ENCODE data around the gene ADSS1.

ADSS1 gene

GRCh38 chr14:104715416-104715815 is 8.6 kb upstream of the ADSS1 start:
- DNase-seq (ENCODE audit: insufficient read length, low spot score) (no peak), FAIRE-seq (no peak)
- TF ChIP-seq SPI1 (IDR thresholded peaks at IDR 0.05; ENCODE audit: low read depth, low read length) (no peak), PAX5 (IDR thresholded peaks at IDR 0.05; ENCODE audit: insufficient read depth, low read length, severe bottlenecking) (no peak), POLR2A (IDR thresholded peaks at IDR 0.05; ENCODE audit: low read depth, low read length) (no peak), POU2F2 (IDR thresholded peaks at IDR 0.05; ENCODE audit: low read depth, low read length) (no peak), POLR2AphosphoS5 (IDR thresholded peaks at IDR 0.05; ENCODE audit: low read depth, low read length) (no peak), TAF1 (IDR thresholded peaks at IDR 0.05; ENCODE audit: low read depth, low read length) (no peak)

- DNase-seq (ENCODE audit: insufficient read length, low spot score) (no peak), FAIRE-seq (no peak)
- TF ChIP-seq SPI1 (IDR thresholded peaks at IDR 0.05; ENCODE audit: low read depth, low read length) = no peak
These were observed 8.2 kb upstream of the ADSS1 start for GRCh38 chr14:104715871-104716270.

- DNase-seq (ENCODE audit: insufficient read length, low spot score) (no peak), FAIRE-seq (no peak)
- TF ChIP-seq PAX5 (IDR thresholded peaks at IDR 0.05; ENCODE audit: insufficient read depth, low read length, severe bottlenecking) (no peak), TAF1 (IDR thresholded peaks at IDR 0.05; ENCODE audit: low read depth, low read length) (no peak), POLR2AphosphoS5 (IDR thresholded peaks at IDR 0.05; ENCODE audit: low read depth, low read length) (no peak), POU2F2 (IDR thresholded peaks at IDR 0.05; ENCODE audit: low read depth, low read length) (no peak), POLR2A (IDR thresholded peaks at IDR 0.05; ENCODE audit: low read depth, low read length) (no peak), SPI1 (IDR thresholded peaks at IDR 0.05; ENCODE audit: low read depth, low read length) (no peak)
These were observed 6.9 kb upstream of the ADSS1 start for GRCh38 chr14:104717137-104717536.

GRCh38 chr14:104717646-104718045 is 6.4 kb upstream of the ADSS1 start:
- no peak for TF ChIP-seq POLR2AphosphoS5 (IDR thresholded peaks at IDR 0.05; ENCODE audit: low read depth, low read length)
- no peak for TF ChIP-seq POU2F2 (IDR thresholded peaks at IDR 0.05; ENCODE audit: low read depth, low read length)
- TF ChIP-seq POLR2A (IDR thresholded peaks at IDR 0.05; ENCODE audit: low read depth, low read length) = no peak
- FAIRE-seq (no peak), DNase-seq (ENCODE audit: insufficient read length, low spot score) (no peak)

- TF ChIP-seq POLR2AphosphoS5 (IDR thresholded peaks at IDR 0.05; ENCODE audit: low read depth, low read length) (no peak), PAX5 (IDR thresholded peaks at IDR 0.05; ENCODE audit: insufficient read depth, low read length, severe bottlenecking) (no peak), TAF1 (IDR thresholded peaks at IDR 0.05; ENCODE audit: low read depth, low read length) (no peak), POLR2A (IDR thresholded peaks at IDR 0.05; ENCODE audit: low read depth, low read length) (no peak), POU2F2 (IDR thresholded peaks at IDR 0.05; ENCODE audit: low read depth, low read length) (no peak), SPI1 (IDR thresholded peaks at IDR 0.05; ENCODE audit: low read depth, low read length) (no peak)
- FAIRE-seq (no peak), DNase-seq (ENCODE audit: insufficient read length, low spot score) (no peak)
These were observed 5.9 kb upstream of the ADSS1 start for GRCh38 chr14:104718147-104718546.

- TF ChIP-seq SPI1 (IDR thresholded peaks at IDR 0.05; ENCODE audit: low read depth, low read length) (no peak), TAF1 (IDR thresholded peaks at IDR 0.05; ENCODE audit: low read depth, low read length) (no peak), POLR2AphosphoS5 (IDR thresholded peaks at IDR 0.05; ENCODE audit: low read depth, low read length) (no peak), POLR2A (IDR thresholded peaks at IDR 0.05; ENCODE audit: low read depth, low read length) (no peak), PAX5 (IDR thresholded peaks at IDR 0.05; ENCODE audit: insufficient read depth, low read length, severe bottlenecking) (no peak), POU2F2 (IDR thresholded peaks at IDR 0.05; ENCODE audit: low read depth, low read length) (no peak)
- FAIRE-seq = no peak
- no peak for DNase-seq (ENCODE audit: insufficient read length, low spot score)
These were observed 5.2 kb upstream of the ADSS1 start for GRCh38 chr14:104718871-104719270.

GRCh38 chr14:104719343-104719742 is 4.7 kb upstream of the ADSS1 start:
- FAIRE-seq (no peak), DNase-seq (ENCODE audit: insufficient read length, low spot score) (no peak)
- TF ChIP-seq PAX5 (IDR thresholded peaks at IDR 0.05; ENCODE audit: insufficient read depth, low read length, severe bottlenecking) (no peak), TAF1 (IDR thresholded peaks at IDR 0.05; ENCODE audit: low read depth, low read length) (no peak), POLR2AphosphoS5 (IDR thresholded peaks at IDR 0.05; ENCODE audit: low read depth, low read length) (no peak), SPI1 (IDR thresholded peaks at IDR 0.05; ENCODE audit: low read depth, low read length) (no peak), POU2F2 (IDR thresholded peaks at IDR 0.05; ENCODE audit: low read depth, low read length) (no peak), POLR2A (IDR thresholded peaks at IDR 0.05; ENCODE audit: low read depth, low read length) (no peak)

GRCh38 chr14:104721505-104722431 is 2.3 kb upstream of the ADSS1 start:
- DNase-seq (ENCODE audit: insufficient read length, low spot score) (no peak), FAIRE-seq (no peak)
- TF ChIP-seq POU2F2 (IDR thresholded peaks at IDR 0.05; ENCODE audit: low read depth, low read length) (no peak), SPI1 (IDR thresholded peaks at IDR 0.05; ENCODE audit: low read depth, low read length) (no peak), TAF1 (IDR thresholded peaks at IDR 0.05; ENCODE audit: low read depth, low read length) (no peak), POLR2A (IDR thresholded peaks at IDR 0.05; ENCODE audit: low read depth, low read length) (no peak), POLR2AphosphoS5 (IDR thresholded peaks at IDR 0.05; ENCODE audit: low read depth, low read length) (no peak), PAX5 (IDR thresholded peaks at IDR 0.05; ENCODE audit: insufficient read depth, low read length, severe bottlenecking) (no peak)

- TF ChIP-seq TAF1 (IDR thresholded peaks at IDR 0.05; ENCODE audit: low read depth, low read length) (no peak), POU2F2 (IDR thresholded peaks at IDR 0.05; ENCODE audit: low read depth, low read length) (no peak), POLR2AphosphoS5 (IDR thresholded peaks at IDR 0.05; ENCODE audit: low read depth, low read length) (no peak), POLR2A (IDR thresholded peaks at IDR 0.05; ENCODE audit: low read depth, low read length) (no peak), PAX5 (IDR thresholded peaks at IDR 0.05; ENCODE audit: insufficient read depth, low read length, severe bottlenecking) (no peak), SPI1 (IDR thresholded peaks at IDR 0.05; ENCODE audit: low read depth, low read length) (no peak)
- DNase-seq (ENCODE audit: insufficient read length, low spot score) = no peak
- no peak for FAIRE-seq
These were observed 935 bp upstream of the ADSS1 start for GRCh38 chr14:104722938-104723650.
